ENCODE results near the gene RGS16.
"Not testable (repeated sequence)": the region's sequence is repeated elsewhere in the genome, so short reads cannot be mapped to it uniquely, and the experiment has no call there.

The RGS16 gene, protein sequence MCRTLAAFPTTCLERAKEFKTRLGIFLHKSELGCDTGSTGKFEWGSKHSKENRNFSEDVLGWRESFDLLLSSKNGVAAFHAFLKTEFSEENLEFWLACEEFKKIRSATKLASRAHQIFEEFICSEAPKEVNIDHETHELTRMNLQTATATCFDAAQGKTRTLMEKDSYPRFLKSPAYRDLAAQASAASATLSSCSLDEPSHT

DNA sequence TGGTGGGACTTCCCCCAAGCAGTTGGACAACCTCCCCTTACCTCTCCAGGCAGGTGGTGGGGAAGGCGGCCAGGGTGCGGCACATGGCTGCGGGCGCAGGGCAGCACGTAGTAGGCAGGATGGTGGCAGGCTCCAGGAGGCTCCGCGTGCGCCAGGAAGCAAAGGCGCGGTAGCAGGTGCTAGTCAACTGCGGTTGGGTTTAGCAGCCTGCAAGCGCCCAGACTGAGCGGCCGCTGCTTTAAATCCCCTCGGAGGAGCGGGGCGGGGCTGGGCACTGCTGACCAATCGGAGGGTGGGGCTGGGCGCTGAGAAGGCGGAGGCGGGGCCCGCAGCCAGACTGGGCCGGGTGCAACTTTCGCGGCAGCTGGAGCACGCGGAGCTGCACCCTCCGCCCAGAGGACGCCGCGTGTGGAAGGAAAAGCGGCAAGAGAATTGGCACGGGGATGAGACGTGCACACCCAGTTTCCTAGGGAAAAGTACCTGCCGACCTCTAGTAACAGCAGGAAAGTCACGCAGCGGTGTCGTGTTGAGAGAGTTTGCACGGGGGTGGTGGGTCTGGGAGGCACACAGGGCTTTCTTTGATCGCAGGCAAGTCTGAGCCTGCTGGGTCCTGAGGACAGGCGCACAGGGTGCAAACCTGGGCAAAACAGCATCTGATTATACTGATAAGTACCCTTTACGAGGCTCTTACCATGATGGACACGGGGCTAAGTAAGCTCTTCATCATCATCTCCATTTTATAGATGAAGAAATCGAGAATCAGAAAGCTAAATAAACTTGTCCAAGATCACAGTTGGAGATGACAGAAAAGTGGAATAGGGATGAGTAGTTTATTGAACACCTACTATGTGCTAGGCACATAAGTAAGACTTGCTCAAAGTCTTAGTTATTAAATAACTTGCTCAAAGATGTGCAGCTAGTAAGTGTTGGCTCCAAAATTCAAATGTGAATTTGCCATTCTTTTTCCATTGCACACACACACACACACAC lies at the start of gene RGS16:
Gene RGS16, minus strand, starts transcription at position 215 of the 990 bp plus-strand sequence. Its CDS starts 130 bp downstream, at position 85.
- peak; percentile 80 for DNase-seq

GRCh38 chr1:182653986-182654385 lies 49.8 kb upstream of the RGS16 start:
- no peak for DNase-seq

GRCh38 chr1:182652933-182653332 lies 48.7 kb upstream of the RGS16 start:
- no peak for DNase-seq

DNA sequence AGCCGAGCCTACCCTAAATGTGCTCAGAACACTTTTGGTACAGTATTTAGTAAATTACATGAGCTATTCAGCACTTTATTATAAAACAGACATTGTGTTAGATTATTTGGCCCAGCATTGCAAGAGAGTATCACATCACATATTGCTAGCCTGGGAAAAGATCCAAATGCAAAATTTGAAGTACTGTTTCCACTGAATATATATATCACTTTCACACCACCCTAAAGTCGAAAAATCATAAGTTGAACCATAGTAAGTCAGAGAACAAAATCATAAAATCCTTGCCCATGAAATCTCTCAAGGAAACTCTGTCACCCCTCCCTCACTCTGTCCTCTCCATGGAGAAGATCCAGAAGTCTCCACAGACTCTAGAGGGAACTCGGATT lies 47.1 kb upstream of the RGS16 start:
- DNase-seq, result no peak

- DNase-seq, result no peak
Observed at GRCh38 chr1:182650678-182651338, 46.6 kb upstream of the RGS16 start.

DNA sequence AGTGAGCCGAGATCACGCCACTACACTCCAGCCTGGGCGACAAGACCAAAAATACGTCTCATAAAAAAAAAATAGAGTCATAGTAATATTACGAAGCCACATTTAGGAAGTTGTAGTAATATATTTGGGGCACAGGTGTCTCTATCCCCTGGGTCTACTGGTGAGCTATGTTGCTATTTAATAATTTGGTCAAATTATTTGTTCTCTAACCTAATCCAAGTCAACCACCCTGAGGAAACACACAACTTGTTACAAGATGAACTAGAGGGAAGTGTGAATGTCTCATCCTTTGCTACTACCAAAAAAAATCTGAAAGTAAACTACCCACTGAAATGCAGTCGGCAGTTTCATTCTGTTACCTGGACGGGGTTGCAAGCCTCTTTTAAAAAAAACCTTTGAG lies 44.9 kb upstream of the RGS16 start:
- no peak for DNase-seq

DNA sequence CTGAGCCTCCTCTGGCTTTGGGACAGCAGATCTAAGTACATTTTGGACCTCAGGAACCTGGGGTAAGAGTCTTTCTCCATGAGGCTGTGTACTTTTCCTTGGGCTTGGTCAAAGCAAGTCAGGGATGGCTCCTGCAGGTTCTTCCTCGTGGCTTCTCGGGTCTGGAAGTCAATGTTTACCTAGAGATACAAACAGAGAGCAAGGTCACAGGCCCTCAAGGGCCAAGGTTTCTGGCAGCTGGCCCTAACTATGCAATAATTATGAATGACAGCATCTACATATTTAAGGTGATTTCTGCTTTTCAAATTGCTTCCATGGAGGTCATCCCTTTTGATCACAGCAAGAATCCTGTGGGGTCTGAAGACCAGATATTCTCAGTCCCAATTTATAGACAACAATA lies 42.5 kb upstream of the RGS16 start:
- DNase-seq, result no peak

- no peak for DNase-seq
Observed at GRCh38 chr1:182644886-182645285, 40.7 kb upstream of the RGS16 start.

GRCh38 chr1:182643699-182644098 lies 39.5 kb upstream of the RGS16 start:
- DNase-seq, result no peak

GRCh38 chr1:182642461-182642860 lies 38.3 kb upstream of the RGS16 start:
- no peak for DNase-seq

DNA sequence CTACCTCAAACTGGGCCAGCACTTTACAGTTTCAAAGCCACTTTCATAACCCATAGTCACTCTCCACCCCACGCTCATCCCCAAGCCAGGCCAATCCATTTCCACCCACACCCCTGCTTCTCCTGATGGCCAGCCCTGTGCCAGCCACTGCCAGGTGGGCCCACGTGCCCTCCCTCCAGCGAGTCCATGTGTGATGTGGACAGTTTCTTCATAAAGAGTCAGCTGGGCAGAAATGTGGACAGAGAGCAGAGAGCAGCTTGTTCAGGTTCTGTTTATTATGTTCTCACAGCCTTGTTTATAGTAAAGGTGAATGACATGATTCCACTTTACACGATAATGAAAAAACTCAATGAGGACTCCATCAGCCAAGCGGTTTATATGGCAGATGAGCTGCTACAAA lies 37.4 kb upstream of the RGS16 start:
- DNase-seq, result no peak

GRCh38 chr1:182639330-182639729 lies 35.1 kb upstream of the RGS16 start:
- no peak for DNase-seq

DNA sequence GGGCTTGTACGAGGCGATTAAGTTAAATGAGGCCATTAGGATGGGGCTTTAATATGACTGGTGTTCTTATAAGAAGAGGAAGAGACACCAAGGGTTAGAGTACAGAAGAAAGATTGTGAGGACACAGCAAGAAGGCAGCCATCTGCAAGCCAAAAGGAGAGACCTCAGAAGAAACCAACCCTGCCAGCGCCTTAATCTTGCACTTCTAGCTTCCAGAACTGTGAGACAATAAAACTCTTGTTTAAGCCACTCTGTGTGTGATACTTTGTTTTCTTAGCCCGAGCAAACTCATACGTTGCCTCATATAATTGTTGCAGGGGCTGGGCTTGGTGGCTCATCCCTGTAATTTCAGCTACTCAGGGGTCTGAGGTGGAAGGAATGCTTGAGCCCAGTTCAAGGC lies 33.6 kb upstream of the RGS16 start:
- DNase-seq, result no peak

DNA sequence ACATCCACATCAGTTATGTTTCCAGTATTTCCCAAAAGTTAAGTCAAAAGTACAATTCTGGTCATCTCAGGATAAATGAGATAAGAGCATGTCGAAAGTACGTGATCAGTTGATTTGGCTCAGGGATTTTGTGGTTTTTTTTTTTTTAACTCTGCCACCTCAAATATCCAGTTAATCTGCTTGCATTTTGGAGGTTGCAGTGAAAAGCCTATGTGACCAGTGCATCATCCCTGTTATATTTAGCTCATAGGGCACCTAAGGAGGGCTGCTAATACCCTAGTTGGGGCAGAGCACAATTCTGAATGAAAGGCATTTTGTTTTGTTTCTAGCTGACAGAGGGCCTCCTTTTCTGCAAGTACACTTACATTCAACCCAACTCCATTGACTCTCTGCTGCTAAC lies 31.7 kb upstream of the RGS16 start:
- DNase-seq, result no peak

GRCh38 chr1:182634306-182635072 lies 30.3 kb upstream of the RGS16 start:
- no peak for DNase-seq

GRCh38 chr1:182633657-182634281 lies 29.6 kb upstream of the RGS16 start:
- DNase-seq, result no peak

GRCh38 chr1:182633031-182633430 lies 28.8 kb upstream of the RGS16 start:
- DNase-seq, result no peak

DNA sequence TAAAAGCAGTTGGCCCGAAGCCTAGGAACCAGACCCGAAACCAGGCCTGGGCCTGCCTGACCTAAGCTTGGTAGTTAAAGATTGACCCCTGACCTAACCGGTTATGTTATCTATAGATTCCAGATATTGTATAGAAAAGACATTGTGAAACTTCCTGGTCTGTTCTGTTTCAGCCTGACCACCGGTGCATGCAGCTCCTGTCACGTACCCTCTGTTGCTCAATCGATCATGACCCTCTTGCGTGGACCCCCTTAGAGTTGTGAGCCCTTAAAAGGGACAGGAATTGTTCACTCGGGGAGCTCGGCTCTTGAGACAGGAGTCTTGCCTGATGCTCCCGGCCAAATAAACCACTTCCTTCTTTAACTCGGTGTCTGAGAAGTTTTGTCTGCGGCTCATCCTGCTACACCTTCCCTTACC lies 28.3 kb upstream of the RGS16 start:
- not testable (repeated sequence) for DNase-seq

DNA sequence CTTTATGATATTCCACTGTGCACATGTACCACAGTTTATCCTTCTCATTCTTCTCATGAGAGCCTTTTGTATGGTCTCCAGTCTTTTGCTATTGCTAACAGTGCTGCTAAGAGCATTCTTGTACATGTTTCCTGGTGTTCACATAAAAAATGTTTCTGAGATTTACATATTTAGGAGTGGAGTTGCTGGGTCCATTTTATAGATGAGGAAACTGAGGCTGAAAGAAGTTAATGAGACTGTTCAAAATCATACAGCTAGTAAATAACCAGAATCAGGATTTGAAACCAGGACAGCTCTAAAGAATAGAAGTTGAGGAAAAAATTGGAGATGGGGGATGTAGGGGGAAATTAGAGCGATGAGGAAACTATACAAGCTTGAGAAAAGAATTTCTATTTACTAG lies 27.8 kb upstream of the RGS16 start:
- no peak for DNase-seq

- DNase-seq, result no peak
Observed at GRCh38 chr1:182631053-182631677, 27.0 kb upstream of the RGS16 start.

DNA sequence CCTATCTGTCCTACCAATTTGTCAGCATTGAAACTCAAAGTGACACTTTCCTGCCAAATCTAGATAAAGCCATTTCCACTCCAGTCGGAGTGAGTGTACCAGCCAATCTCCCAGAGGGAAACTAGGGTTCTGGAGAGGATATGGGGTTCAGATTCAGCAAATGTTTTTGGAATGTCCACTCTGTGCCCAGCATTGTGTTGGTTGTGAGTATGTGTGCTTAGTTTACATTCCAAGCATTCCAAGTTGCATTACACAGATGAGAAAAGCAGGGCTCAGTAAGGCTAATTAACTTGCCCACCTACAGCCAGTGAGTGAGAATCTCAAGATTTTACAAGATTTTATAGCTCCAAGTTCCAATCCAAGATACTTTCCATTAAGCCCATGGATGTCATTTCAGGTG lies 26.4 kb upstream of the RGS16 start:
- no peak for DNase-seq

- DNase-seq, result no peak
Observed at GRCh38 chr1:182629499-182630096, 25.4 kb upstream of the RGS16 start.

All from NCI-H2227 treated with DMSO at 0.1 percent for 48 hours (cell line).